GM18951 (cell line): ENCODE data around the gene SLC25A26.

Source experiments
- POLR2A ChIP-seq: IDR thresholded peaks from 4 replicates; pipeline ENCODE4 v1.6.1; 2011; ENCODE audit warnings: mild to moderate bottlenecking; ENCODE audit not compliant: insufficient read length, insufficient read depth; ENCODE audit errors: extremely low read depth
- in situ Hi-C: fragments of 300-500 bp; cut with MboI; formaldehyde crosslinking; loops from one replicate; pipeline ENCODE4 v1.12.0; 2022; ENCODE audit warnings: low sequenced_read_pairs, mixed read lengths, inconsistent platforms; ENCODE audit not compliant: unreplicated experiment

SLC25A26 gene

DNA sequence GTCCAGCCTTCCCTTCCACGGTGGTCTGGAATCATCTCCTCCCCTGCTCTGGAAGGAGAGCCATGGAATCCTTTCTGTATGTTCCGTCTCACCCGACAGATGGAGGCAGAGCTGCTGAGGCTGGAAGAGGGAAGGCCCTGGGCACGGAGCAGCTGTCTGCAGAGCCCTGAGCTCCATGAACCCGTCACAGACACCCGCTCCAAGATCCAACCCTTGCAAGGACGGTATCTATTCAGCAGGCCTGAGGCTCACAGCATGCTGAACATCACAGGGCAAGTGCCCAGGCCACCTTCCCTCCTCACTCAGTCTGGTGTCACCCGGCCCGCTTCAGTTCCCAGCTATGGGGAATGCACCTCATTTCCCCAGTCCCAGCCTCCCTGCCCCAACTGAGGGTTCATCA, 176.1 kb downstream of the SLC25A26 start:
- no peak for TF ChIP-seq POLR2A
- in situ Hi-C loops = loop anchor here (25.0 kb wide), 1 partner anchor 110 kb away; no protein-coding TSS in a partner anchor

DNA sequence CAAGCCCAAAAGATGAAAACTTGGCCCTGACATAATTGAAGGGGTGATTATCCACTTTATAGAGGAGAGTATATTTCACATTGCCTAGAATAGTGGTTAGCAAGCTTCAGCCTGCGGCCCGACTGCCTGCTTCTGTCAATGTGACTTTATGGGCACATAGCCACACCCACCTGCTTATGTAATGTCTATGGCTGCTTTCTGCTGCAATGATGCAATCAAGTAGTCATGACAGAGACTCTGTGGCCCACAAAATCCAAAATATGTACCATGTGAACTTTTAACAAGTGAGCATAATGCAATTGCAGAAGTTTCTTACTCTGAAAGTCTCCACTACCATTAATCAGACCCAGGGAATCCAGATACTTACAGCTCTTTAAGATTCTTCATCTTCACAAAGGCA, 176.9 kb downstream of the SLC25A26 start:
- in situ Hi-C loops = loop anchor here (25.0 kb wide), 1 partner anchor 110 kb away; no protein-coding TSS in a partner anchor
- TF ChIP-seq POLR2A = no peak

DNA sequence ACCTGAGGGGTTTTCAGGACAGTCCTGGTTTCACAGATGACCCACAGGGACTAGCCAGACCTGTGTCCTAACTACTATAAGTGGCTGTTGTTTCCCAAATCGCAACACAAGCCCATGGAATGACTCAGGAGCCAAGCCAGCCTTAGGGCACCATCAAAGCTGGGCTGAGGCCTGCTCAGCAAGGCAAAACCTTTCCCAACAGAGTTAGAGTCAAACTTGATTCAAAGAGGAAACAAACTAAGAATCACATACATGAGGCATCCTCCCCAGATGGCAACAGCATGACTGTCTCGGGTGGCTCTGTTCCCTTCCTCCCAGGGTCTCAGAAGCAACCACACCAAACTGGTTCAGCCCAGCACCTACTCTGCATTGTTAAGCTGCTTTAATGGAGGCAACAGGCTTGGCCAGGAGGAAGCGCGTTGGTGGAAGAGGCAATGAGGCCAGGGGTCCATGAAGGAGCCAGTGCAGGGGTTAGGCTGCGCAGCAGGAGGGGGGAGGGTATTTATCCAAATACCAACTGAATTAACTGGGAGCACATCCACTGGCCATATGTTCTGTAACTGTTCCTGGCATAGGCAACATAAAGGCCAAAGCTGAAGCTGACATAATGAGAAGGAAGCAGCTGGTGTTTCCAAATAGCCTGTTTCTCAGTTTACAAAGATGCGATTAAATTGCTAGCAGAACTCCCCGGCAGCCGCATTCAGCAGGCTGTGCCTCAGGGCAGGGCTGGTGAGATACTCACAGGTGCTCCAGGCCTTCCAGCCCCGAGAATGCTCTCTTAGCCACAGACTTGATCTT, 177.6 kb downstream of the SLC25A26 start:
- in situ Hi-C loops = loop anchor here (25.0 kb wide), 1 partner anchor 111 kb away; no protein-coding TSS in a partner anchor
- no peak for TF ChIP-seq POLR2A

DNA sequence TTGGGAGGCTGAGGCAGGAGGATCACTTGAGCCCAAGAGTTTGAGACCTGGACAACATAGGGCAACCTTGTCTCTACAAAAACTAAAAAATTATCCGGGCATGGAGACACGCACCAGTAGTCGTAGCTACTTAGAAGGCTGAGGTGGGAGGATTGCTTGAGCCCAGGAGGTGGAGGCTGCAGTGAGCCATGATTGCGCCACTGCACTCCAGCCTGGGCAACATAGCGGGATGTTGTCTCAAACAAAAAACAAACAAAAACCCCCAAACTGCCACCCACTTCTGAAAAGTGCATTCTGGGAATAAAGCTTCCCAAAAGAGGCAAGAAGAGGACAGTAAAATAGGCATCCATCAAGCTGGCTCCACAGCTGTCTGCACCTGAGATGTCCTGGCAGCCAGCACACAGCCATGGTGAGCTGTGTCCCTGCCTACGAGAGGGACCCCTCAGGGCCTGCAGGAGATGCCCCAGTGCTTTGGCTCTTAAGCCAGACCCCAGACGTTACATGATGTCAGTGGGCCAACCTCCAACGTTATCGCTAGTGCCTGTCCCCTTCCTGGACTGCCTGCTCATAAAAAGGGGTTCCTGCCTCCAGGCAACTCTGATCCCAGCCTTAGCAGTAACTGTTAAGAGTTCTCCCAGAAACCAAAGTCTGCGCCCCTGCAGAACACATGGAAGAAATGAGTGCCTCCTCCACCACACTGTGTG, 178.9 kb downstream of the SLC25A26 start:
- no peak for TF ChIP-seq POLR2A
- in situ Hi-C loops = loop anchor here (25.0 kb wide), 2 partner anchors 112 to 413 kb away; no protein-coding TSS in a partner anchor

DNA sequence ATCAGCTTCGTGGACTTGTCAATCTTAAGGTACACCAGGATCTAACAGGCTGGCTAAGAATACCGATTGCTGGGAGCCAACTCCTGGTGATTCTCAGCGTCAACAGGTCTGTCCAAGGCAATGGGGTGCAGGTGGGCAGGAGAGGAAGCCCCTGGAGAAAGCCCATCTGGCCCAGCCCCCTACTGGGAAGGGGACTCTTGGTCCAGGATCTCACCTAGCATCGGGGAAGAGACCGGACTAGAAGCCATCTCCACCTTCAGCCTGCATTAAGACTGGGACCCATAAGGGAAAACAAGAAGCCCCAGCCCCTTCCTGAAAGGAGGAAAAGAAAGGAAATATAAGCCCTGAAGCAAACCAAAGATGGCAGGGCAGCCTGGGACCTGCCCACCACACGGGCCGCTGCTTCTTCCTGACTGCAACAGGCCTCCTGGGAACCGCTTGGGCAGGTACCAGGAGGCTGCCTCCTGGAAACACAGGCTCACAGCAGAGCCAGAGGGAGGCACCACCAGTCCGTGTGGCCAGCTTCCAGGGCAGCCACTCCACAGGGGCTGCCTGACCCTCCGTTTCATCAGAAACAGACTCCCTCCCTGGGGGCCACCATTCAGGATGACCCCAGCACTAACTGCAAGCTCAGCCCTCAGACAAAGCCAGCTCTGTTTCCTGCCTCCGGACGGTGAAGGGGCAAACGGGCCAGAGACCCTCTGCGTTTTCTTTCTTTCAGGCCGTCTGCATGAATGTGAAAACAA, 179.8 kb downstream of the SLC25A26 start:
- TF ChIP-seq POLR2A = no peak
- in situ Hi-C loops = loop anchor here (25.0 kb wide), 1 partner anchor 412 kb away; no protein-coding TSS in a partner anchor

DNA sequence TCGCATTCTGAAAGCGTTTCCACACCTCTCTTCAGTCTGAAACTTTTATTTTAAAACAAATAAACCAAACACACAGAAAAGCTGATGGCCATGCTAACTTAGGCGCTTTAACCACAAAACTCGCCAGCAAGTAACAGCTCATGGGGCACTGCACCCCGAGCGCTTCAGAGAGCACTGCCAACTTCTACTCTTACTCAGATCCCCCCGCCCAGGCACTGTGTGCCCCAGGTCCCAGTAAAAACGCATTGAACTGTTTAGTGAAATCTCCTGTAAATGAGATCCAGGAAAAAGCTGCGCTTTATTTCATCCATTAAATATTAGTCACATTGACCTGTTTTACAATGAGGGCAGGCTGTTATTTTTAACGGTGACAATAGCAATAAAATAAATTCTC, 180.4 kb downstream of the SLC25A26 start:
- in situ Hi-C loops = loop anchor here (25.0 kb wide), 1 partner anchor 411 kb away; no protein-coding TSS in a partner anchor
- TF ChIP-seq POLR2A = no peak

DNA sequence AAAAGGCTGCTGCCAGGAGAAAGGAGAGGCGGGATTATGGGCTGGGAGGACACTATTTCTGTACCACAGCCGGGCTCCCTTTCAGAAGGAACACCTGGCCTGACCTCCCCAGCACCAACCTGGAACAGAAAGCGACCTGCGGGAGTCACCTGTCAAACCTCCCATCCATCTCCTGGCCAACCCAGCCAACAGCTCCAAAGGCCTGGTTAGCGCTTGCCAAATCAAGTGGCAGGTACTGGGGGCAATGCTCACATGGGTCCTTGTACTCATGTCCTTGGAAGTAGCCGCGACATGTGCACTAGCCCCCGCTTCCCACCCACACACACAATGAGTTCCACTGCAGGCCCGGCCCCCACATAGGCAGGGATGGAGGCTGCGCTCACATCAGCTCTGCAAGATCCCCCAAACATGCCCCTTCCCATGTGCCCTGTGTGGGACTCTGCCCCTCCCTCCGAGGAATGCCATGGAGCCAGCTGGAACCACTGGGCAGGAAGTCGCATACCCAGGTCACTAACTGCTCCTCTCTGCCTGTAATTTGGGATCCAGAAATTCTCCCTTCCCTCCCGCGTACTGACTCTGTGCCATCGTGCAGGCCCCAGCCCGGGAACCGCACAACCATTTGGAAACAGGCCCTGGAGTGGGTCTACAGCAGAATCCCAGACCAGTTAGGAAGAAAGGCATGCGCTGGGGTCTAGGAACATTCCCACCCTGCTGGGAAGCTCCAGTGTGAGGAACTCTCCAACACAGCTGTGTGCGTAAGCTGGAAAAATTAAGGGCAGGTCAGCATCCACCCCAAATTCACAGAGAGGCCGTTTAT, 181.1 kb downstream of the SLC25A26 start:
- no peak for TF ChIP-seq POLR2A
- in situ Hi-C loops = loop anchor here (25.0 kb wide), 1 partner anchor 410 kb away; no protein-coding TSS in a partner anchor

DNA sequence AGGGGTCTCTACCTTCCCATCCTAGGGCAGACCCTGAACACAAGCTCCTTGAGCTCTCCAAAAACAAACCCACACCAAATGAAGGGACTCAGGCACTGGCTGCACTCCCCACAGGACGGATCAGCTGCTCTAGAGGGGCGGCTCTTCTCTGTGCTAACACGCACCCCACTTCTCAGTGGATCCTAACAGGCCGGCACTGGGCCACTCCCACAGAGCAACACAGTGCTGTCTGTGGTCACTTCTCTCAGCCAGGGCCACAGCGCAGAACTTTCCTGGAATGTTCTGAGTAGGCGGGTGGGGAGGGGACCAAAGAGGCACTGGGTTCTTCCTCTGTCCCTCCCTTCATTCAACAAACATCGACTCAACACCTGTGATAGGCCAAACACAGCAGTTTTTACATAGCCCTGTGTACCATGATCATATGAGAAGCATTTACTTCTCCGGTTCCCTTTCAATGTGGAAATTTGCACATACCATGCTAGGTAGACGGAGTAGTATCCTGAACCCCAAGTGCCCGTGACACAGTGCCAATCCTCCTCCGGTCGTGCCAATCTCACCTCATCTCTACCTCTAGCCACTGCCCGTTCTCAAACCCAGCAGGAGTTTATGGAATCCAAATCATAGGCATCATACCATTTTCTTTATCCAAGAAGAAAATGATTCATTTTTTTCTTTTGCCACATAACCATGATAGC, 181.9 kb downstream of the SLC25A26 start:
- in situ Hi-C loops = loop anchor here (25.0 kb wide), 1 partner anchor 410 kb away; no protein-coding TSS in a partner anchor
- no peak for TF ChIP-seq POLR2A

DNA sequence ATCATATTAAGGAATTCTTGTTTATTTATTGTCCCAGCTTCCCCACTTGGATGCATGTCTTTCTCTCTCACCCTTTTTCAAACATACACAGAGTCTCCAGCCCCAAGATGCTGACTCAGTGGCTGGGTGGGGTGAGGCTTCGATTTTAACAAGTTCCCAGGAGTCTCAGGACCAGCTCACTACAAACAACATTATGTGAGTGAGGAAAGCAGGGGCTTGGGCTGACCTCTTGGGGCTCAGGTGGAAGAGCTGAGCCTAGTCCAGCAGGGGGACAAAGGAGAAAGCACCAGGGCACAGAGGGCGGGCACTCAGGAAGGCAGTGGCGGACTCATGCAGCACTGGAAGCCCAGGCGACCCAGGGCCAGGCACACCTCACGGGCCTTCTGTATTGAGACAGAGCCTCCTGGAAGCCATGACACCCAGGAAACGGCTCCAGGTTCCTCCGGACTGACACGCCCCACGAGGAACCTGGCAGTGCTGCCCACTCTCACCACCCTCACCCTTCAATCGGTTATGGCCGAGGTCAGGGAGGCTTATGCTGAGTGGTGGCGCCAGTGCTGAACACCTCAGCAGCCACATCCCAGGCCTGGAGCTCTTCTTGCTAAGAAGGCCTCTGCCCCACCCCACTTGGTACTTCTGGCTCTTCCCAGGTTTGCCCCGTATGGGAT, 182.7 kb downstream of the SLC25A26 start:
- in situ Hi-C loops = loop anchor here (25.0 kb wide), 1 partner anchor 409 kb away; no protein-coding TSS in a partner anchor
- no peak for TF ChIP-seq POLR2A

DNA sequence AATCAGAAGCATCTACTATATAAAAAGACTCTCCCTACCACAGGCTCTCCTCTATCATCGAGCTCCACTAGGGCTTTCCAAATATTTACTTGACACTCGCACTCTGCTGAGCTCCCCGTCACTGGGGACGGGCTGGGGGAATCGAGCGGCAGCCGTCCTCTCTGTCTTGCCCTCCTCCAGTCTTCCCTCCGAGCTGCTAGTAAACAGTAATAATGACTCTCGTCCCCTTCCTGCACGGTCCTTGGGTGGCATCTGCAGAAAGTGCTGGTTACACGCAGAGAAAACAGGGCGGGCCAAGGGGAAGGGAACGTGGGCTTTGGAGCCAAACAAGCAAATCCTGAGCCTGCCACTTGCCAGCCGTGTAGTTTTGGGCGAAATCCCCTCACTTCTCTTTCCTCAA, 183.4 kb downstream of the SLC25A26 start:
- no peak for TF ChIP-seq POLR2A
- in situ Hi-C loops = loop anchor here (25.0 kb wide), 1 partner anchor 408 kb away; no protein-coding TSS in a partner anchor
